CD4-positive, CD25-positive, alpha-beta regulatory T cell (primary cell): ENCODE data around the gene NAV2. TPM values are rescaled to one million over a fixed set of nuclear protein-coding genes. Genes with fewer than 3 reads are reported as not detected.

Source experiments
- ATAC-seq, 2 donors: fragments of 150-1000 bp; cut with Tn5 transposase; one replicate each; pipeline ENCODE4 v1.10.0; 2021; ENCODE audit warnings: low read depth in 2 of 2, moderate number of reproducible peaks in 2 of 2, moderate library complexity in 1 of 2
- DNase-seq, 3 donors: peaks; one replicate each; pipeline versions ENCODE4 v3.0.0 to v3.0.0-alpha.2; 2012 to 2022; ENCODE audit warnings: mixed read lengths in 1 of 3
- H3K27ac ChIP-seq: one replicate; pipeline ENCODE4 v1.7.0; 2013; ENCODE audit warnings: mild to moderate bottlenecking, low read length; ENCODE audit not compliant: insufficient read depth, poor library complexity, severe bottlenecking
- H3K27me3 ChIP-seq: one replicate; pipeline ENCODE4 v1.7.0; 2013; ENCODE audit warnings: low read length; ENCODE audit not compliant: control insufficient read depth, insufficient read depth
- H3K36me3 ChIP-seq: one replicate; pipeline ENCODE4 v1.7.0; 2013; ENCODE audit warnings: mild to moderate bottlenecking, low read length, moderate library complexity; ENCODE audit not compliant: control insufficient read depth, insufficient read depth
- H3K4me1 ChIP-seq: 2 replicates; pipeline ENCODE4 v1.7.0; 2013; ENCODE audit warnings: mild to moderate bottlenecking, low read length; ENCODE audit not compliant: insufficient read depth, control insufficient read depth, poor library complexity, severe bottlenecking
- H3K4me3 ChIP-seq: one replicate; pipeline ENCODE4 v1.7.0; 2013; ENCODE audit warnings: low read depth, mild to moderate bottlenecking, low read length, moderate library complexity
- H3K9me3 ChIP-seq, 2 experiments: 1 replicate in 1 of 2; 2 replicates in 1 of 2; pipeline ENCODE4 v1.7.0; 2013; ENCODE audit warnings: low read length in 2 of 2, mild to moderate bottlenecking in 1 of 2, moderate library complexity in 1 of 2; ENCODE audit not compliant: control insufficient read depth in 2 of 2
- H3K27ac Mint-ChIP-seq, 3 donors: one replicate each; pipeline ENCODE4 v1.8.0; 2020 to 2022; ENCODE audit warnings: mild to moderate bottlenecking in 3 of 3, mixed read lengths in 3 of 3, moderate library complexity in 2 of 3
- H3K27me3 Mint-ChIP-seq: one replicate; pipeline ENCODE4 v1.8.0; 2022; ENCODE audit warnings: mild to moderate bottlenecking, mixed read lengths
- H3K36me3 Mint-ChIP-seq: one replicate; pipeline ENCODE4 v1.8.0; 2020; ENCODE audit warnings: mixed read lengths
- H3K4me1 Mint-ChIP-seq, 4 donors: one replicate each; pipeline ENCODE4 v1.8.0; 2020 to 2022; ENCODE audit warnings: mixed read lengths in 4 of 4, mild to moderate bottlenecking in 1 of 4
- H3K4me3 Mint-ChIP-seq, 4 donors: one replicate each; pipeline ENCODE4 v1.8.0; 2020 to 2022; ENCODE audit warnings: mild to moderate bottlenecking in 4 of 4, mixed read lengths in 4 of 4, moderate library complexity in 3 of 4
- H3K9me3 Mint-ChIP-seq, 7 donors: one replicate each; pipeline ENCODE4 v1.8.0; 2020 to 2022; ENCODE audit warnings: mixed read lengths in 7 of 7, mild to moderate bottlenecking in 3 of 7, moderate library complexity in 2 of 7
- polyA plus RNA-seq, 4 donors: library from polyadenylated mRNA; unstranded; fragments of 300-500 nt; fragmentation: Illumina TruSeq; gene quantifications; one replicate each; pipeline ENCODE4 v1.2.3, GENCODE V29; 2021
- total RNA-seq: library from RNA; stranded (reverse); gene quantifications from one replicate; pipeline ENCODE4 v1.2.3, GENCODE V29; 2022

The NAV2 gene
- total and polyA plus RNA-seq, 5 donors from 2014 or later: 0.14 to 0.59 (median 0.36) TPM; not detected in 2

DNA sequence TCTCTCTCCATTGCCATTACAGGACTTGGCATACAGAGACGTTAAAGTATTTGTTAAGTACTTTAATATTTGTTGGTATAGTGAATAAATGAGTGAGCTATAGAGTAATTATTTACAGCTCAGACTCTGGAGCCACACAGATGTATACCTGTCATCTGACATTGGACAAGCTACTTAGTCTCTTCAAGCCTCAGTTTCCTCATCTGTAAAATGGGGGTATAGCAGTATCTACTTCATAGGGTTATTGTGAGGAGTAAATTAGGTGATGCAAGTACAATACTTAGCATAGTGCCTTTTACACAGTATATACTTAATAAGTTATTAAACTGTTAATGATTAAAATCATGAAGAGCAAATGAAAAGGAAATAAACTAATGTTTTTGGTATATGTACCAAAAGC lies 203.2 kb downstream of the NAV2 start:
- no peak overlapping the region for H3K27ac Mint-ChIP-seq

GRCh38 chr11:19917069-19917468 lies 204.4 kb downstream of the NAV2 start:
- Mint-ChIP-seq H3K27ac (no peak overlapping the region), H3K9me3 (no peaks in the 10 kb centered on the region), H3K36me3 (no peaks in the 10 kb centered on the region), H3K27me3 (no peaks in the 10 kb centered on the region), H3K4me1 (no peaks in the 10 kb centered on the region), H3K4me3 (no peak overlapping the region)
- no peaks in the 10 kb centered on the region for H3K9me3 ChIP-seq
- peaks cover 3% of the 10 kb centered on the region for H3K27me3 ChIP-seq
- no peak for ATAC-seq
- no peaks in the 10 kb centered on the region for H3K36me3 ChIP-seq
- no peaks in the 10 kb centered on the region for H3K4me1 ChIP-seq
- H3K27ac ChIP-seq: no peak overlapping the region
- no peak overlapping the region for H3K4me3 ChIP-seq
- DNase-seq: no peak

More for the DNA sequence above, 203.2 kb downstream of the NAV2 start:
- Histone ChIP-seq H3K4me1 (no peaks in the 10 kb centered on the region), H3K4me3 (no peak overlapping the region), H3K27ac (no peak overlapping the region), H3K27me3 (no peaks in the 10 kb centered on the region), H3K9me3 (no peaks in the 10 kb centered on the region), H3K36me3 (no peaks in the 10 kb centered on the region)
- Mint-ChIP-seq H3K9me3 (no peaks in the 10 kb centered on the region), H3K4me3 (no peak overlapping the region), H3K36me3 (no peaks in the 10 kb centered on the region), H3K27me3 (no peaks in the 10 kb centered on the region), H3K4me1 (no peaks in the 10 kb centered on the region)
- ATAC-seq (no peak), DNase-seq (no peak)

DNA sequence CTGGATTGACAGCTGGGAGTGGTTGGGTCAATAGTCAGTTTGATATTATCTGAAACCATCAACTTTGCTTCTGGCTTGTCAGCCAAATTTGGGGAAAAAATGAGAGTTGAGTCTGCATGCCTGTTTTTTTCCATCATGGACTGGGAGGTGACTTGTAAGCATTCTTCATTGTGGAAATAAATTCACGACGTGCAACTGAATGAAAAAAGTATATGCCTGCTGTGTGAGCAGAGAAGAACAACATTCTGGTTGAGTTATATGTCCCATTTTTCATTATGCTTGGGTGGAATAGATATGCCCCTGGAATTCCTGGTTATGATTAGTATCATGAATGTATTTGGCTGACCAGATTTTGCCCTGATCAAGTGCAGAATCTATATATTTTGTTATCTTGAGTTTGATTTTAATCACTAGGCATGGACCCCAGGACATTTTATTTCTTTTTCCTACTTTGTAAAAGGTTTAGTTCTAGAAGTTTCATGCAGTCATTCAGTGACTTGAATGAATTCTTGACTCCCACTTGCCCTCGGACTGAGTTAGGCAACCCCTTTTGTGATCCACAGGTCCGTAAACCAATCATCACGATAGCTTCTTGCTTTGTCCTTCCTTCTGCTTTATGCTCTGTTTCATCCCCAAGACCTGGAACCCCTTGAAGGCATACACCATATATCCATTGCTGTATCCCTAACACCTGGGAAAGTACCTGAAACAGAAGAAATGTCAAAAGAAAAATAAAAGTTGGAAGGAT lies 205.8 kb downstream of the NAV2 start:
- H3K36me3 Mint-ChIP-seq: no peaks in the 10 kb centered on the region
- no peaks in the 10 kb centered on the region for H3K9me3 ChIP-seq

GRCh38 chr11:19919050-19919561 lies 206.5 kb downstream of the NAV2 start:
- Mint-ChIP-seq H3K9me3 (no peaks in the 10 kb centered on the region), H3K27me3 (no peaks in the 10 kb centered on the region), H3K36me3 (no peaks in the 10 kb centered on the region), H3K4me1 (no peaks in the 10 kb centered on the region), H3K27ac (no peak overlapping the region), H3K4me3 (no peak overlapping the region)
- peaks cover 3% of the 10 kb centered on the region for H3K27me3 ChIP-seq
- H3K27ac ChIP-seq: no peak overlapping the region
- H3K36me3 ChIP-seq: no peaks in the 10 kb centered on the region
- no peak overlapping the region for H3K4me3 ChIP-seq
- DNase-seq (no peak), ATAC-seq (no peak)
- no peaks in the 10 kb centered on the region for H3K4me1 ChIP-seq
- no peaks in the 10 kb centered on the region for H3K9me3 ChIP-seq

More for the DNA sequence above, 205.8 kb downstream of the NAV2 start:
- Mint-ChIP-seq H3K4me3 (no peak overlapping the region), H3K9me3 (no peaks in the 10 kb centered on the region), H3K27ac (no peak overlapping the region), H3K27me3 (no peaks in the 10 kb centered on the region), H3K4me1 (no peaks in the 10 kb centered on the region)
- ATAC-seq: no peak
- Histone ChIP-seq H3K27me3 (peaks cover 3% of the 10 kb centered on the region), H3K4me3 (no peak overlapping the region), H3K36me3 (no peaks in the 10 kb centered on the region), H3K27ac (no peak overlapping the region), H3K4me1 (no peaks in the 10 kb centered on the region)
- no peak for DNase-seq

DNA sequence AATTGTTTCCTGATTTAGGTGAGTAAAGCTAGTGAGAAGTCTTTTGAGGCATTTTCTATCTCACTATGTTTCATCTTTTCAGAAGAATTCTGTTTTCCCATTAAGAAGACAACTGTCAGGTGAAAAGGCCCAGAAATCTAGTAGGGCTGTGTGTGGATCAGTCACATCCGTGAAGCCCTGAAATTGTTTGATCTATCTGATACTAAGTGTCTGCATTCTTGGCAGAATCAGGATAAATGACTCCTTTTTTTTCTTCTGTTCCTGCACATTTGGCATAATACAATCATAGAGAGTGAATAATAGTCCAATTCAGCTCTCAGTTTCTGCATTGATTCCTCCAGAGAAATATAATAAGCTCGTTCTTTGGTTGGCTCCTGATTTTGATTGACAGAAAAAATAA lies 208.3 kb downstream of the NAV2 start:
- Histone ChIP-seq H3K36me3 (no peaks in the 10 kb centered on the region), H3K27ac (no peak overlapping the region), H3K4me3 (no peak overlapping the region), H3K4me1 (no peaks in the 10 kb centered on the region), H3K27me3 (peaks cover 3% of the 10 kb centered on the region), H3K9me3 (no peaks in the 10 kb centered on the region)
- no peak overlapping the region for H3K4me3 Mint-ChIP-seq
- H3K9me3 Mint-ChIP-seq: no peaks in the 10 kb centered on the region
- H3K27me3 Mint-ChIP-seq: peaks cover 2% of the 10 kb centered on the region
- DNase-seq (no peak), ATAC-seq (no peak)
- no peaks in the 10 kb centered on the region for H3K36me3 Mint-ChIP-seq
- H3K4me1 Mint-ChIP-seq: no peaks in the 10 kb centered on the region
- no peak overlapping the region for H3K27ac Mint-ChIP-seq

DNA sequence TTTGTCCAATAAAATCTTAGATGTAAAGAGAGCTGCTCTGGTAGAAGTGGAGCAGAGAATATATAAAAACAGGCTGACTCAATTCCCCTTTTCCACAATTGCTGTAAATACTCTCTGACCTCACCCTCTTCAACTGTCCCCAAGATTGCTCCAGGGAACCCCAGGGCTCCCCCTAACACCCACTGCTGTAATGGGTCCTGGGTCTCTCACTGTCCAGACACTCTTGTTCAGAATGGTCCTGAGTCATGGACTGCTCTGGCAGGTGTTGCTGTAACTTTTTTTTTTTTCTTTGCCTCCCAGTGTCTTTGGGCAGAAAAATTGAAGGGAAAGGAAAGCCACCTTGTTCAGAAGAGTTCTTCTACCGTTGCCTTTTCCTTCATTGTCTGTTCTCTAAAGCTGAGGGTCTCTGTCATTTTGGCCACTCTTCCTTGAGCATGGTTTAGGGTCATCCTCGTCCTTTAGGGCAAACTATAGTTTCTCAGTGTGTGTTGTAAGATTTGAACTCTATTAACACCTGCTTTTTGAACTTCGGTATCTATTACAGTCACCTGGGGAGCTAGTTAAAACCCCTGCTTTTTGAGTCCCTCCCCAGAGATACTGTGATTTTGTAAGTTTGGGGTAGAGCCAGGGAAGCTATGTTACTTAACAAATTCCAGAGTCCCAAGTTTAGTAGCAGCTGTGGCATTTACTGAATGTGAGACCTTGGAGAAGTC lies 209.5 kb downstream of the NAV2 start:
- no peak overlapping the region for H3K4me3 Mint-ChIP-seq
- DNase-seq (no peak), ATAC-seq (no peak)
- Histone ChIP-seq H3K9me3 (no peaks in the 10 kb centered on the region), H3K36me3 (no peaks in the 10 kb centered on the region), H3K4me1 (no peaks in the 10 kb centered on the region), H3K27ac (no peak overlapping the region), H3K4me3 (no peak overlapping the region), H3K27me3 (peaks cover 3% of the 10 kb centered on the region)
- H3K27me3 Mint-ChIP-seq: peaks cover 6% of the 10 kb centered on the region
- H3K9me3 Mint-ChIP-seq: peaks cover 0 to 1% (median 0%) of the 10 kb centered on the region in 7 donors
- no peaks in the 10 kb centered on the region for H3K36me3 Mint-ChIP-seq
- no peaks in the 10 kb centered on the region for H3K4me1 Mint-ChIP-seq
- no peak overlapping the region for H3K27ac Mint-ChIP-seq

GRCh38 chr11:19922689-19923035 lies 210.0 kb downstream of the NAV2 start:
- DNase-seq (no peak), ATAC-seq (no peak)
- Histone ChIP-seq H3K27ac (no peak overlapping the region), H3K4me1 (no peaks in the 10 kb centered on the region), H3K4me3 (no peak overlapping the region), H3K27me3 (peaks cover 3% of the 10 kb centered on the region), H3K36me3 (no peaks in the 10 kb centered on the region), H3K9me3 (no peaks in the 10 kb centered on the region)
- Mint-ChIP-seq H3K36me3 (no peaks in the 10 kb centered on the region), H3K9me3 (peaks cover 0 to 1% (median 0%) of the 10 kb centered on the region in 7 donors), H3K4me1 (no peaks in the 10 kb centered on the region), H3K4me3 (no peak overlapping the region), H3K27me3 (peaks cover 6% of the 10 kb centered on the region), H3K27ac (no peak overlapping the region)
